Measurements from ENCODE around the gene LRMDA.

- TF ChIP-seq CTCF (IDR thresholded peaks at IDR 0.05) = no peak
- TF ChIP-seq POLR2A (IDR thresholded peaks at IDR 0.05) = no peak
- TF ChIP-seq POLR2AphosphoS5 (IDR thresholded peaks at IDR 0.05) = no peak
Measured at GRCh38 chr10:75880031-75880775, 448.8 kb downstream of the LRMDA start.
